OCI-LY7 (cell line): Measurements from ENCODE around the gene CPEB4.

Experiments used
- CTCF ChIP-seq: fragments of 200-600 bp; sonication (generic); conservative IDR thresholded peaks from 2 replicates; pipeline ENCODE4 v1.5.1; 2014; ENCODE audit warnings: mild to moderate bottlenecking, antibody characterized with exemption, low read length, moderate library complexity, mixed read lengths
- EZH2phosphoT487 ChIP-seq: fragments of 200-600 bp; sonication (generic); IDR thresholded peaks from 2 replicates; pipeline ENCODE4 v1.6.1; 2018; ENCODE audit warnings: low read depth, borderline replicate concordance, mild to moderate bottlenecking, mixed run types, antibody characterized with exemption, low read length, moderate library complexity, mixed read lengths

- no peak for TF ChIP-seq CTCF
- no peak for TF ChIP-seq EZH2phosphoT487
Measured at GRCh38 chr5:173850659-173851058, 37.5 kb upstream of the CPEB4 start.
